GM19467 (cell line): ENCODE measurements around the gene TMEM51.

Source experiments
- ATAC-seq: cut with Tn5 transposase; IDR thresholded peaks from one replicate; pipeline ENCODE4 v1.9.1; 2021; ENCODE audit warnings: mild to moderate bottlenecking, moderate library complexity; ENCODE audit not compliant: unreplicated experiment

Gene TMEM51

DNA sequence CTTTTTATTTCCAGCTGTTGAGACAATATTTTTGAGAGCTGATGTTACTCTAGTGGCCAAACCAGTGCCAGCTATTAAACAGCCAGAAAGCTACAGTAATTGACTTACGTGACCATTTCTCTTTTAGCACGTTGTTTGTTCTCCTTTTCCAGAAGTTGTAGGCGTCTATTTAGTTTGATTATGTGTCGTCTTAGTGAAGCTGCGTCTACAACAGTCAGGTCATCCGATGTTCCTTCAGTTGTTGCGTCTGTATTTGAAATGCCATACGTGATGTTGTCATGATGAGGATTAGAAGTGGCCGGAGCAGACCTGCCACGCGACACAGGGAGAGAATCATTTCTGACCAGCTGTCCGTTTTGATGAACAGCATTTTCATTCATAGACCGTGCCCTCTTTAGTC lies 38.2 kb downstream of the TMEM51 start:
- ATAC-seq, result no peak

GRCh38 chr1:15192916-15193550 lies 39.5 kb downstream of the TMEM51 start:
- no peak for ATAC-seq

DNA sequence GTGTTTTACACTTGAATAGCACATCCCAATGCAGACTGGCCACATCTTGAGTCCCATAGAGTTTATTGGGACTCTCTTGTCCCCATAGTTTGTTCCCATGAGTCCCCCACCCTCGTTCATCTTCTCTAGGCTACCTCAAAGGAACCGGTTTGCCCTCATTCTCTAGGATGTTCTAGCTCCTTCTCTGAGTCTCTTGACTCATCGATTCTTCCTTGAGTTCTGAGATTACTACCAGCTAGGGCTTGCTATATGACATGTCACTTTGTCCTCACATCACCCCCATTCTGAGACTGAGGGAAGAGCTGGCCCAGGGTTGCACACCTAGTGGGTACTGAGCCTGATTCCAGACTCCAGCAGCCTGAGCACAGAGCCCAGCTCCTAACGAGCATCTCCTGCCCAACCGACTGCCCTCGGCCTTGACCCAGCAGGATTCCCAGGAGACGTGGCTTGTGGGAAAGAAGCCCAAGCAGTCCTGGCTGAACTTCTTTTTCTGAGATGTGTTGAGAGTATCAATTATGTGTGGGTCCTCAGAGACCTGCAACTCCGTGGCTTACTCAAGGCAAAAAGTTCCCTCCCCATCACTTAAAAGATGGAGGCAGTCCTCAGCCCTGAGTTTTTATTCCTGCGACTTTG lies 42.0 kb downstream of the TMEM51 start:
- no peak for ATAC-seq

DNA sequence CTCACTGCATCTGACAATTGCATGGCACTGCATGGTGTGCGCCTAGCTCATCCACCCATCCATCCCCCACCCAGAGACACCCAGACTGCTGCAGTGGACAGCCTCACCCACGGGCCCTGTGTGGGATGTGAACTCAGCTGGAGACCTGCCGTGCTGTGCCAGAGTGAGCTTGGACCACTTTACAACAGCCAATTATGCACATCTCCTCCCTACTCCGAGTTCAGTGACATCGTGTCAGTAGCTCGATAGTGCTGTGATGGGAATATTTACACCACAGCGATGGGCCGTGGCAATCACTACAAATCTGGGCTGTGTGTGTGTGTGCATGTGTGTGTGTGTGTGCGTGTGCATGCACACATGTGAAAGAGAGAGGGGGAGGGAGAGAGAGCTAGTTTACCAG lies 42.5 kb downstream of the TMEM51 start:
- ATAC-seq, result no peak

DNA sequence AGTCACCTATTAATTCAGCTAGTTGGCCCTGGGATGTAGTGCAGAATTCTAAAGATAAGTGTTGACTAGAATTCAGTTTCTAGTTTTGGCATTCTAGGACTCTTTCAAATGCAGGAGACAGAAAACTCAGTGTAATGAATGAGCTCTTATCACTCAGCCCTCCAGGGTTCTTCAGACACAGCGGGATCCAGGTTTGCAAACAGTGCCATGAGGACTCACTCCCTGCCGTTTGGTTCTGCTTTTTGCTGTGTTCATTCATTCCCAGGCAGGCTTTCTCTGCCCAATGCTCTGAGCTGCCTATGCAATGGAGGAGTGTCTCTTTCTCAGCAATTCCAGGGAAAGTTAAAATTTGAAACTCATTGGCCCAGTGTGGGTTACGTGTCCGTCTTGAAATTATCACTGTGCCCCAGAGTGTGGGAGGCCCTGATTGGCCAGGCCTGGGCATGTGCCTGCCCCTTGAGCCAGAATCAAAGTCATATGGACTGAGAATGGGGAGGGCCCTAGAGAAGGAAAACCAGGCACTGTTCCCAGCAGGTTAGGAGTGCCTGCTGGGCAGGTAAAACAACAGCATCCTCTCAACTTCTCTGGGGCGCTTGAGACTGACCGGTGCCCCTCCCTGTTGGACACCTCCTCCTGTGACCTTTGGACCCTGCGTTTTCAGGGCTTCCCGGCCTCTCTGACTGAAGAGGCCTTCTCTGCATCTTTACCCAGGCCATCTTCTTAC lies 43.4 kb downstream of the TMEM51 start:
- no peak for ATAC-seq

DNA sequence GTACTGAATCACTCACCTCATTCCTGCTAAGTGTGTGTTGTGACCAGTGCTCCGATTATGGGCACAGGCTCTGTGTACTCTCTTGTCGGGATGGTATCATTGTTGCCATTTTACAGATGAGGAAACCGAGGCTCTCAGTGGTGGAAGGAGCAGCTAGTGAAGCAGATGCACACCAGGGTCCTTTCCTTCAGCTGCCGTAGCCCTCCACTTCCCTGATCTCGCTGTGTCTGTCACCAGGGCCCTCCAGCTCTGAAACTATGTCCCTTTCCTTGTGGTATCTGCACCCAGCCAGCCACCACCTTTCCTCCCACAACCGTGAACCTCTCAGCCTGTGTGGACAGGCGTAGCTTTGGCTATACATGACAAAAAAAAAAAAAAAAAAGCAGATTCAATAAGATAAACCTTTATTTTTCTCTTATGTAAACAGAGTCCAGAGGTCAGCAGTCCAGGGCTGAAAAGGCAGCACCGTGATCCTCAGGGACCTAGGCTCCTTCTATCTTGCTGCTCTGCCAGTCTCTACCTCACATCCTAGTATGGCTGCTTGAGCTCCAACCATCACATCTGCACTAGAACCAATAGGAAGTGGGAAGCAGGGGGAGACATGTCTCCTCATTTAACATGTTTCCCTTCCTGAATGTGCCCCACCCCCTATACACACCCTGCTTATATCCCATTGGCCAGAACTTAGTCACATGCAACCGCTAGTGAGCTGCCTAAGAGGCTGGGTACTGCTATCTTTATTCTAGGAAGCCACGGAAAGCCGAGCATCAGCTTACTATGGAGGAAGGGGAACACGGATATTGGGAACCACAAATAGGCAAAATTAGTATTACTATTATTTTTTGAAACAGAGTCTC lies 44.3 kb downstream of the TMEM51 start:
- ATAC-seq, result no peak

- no peak for ATAC-seq
Observed at GRCh38 chr1:15198684-15199083, 45.1 kb downstream of the TMEM51 start.

GRCh38 chr1:15201221-15201620 lies 47.7 kb downstream of the TMEM51 start:
- ATAC-seq, result no peak

GRCh38 chr1:15201849-15202551 lies 48.5 kb downstream of the TMEM51 start:
- no peak for ATAC-seq

DNA sequence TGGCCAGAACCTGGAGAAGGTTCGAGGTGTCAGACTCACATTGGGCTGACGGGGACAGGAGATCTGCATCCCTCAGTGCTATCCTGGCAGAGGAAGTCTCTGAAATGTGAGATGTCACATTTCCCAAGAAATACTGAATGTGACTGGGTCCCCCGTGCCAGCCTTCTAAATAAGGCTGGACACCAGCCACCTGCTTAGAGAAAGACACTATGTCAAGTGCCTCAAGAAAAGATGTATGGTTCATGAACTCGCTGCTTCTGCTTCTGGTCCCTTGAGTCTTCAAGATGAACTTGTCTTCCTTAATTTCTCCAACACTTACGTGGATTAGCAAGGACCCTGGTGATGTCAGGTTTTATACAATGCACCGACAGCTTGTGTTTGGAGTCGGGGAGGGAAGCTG lies 51.4 kb downstream of the TMEM51 start:
- ATAC-seq, result no peak

GRCh38 chr1:15205586-15206346 lies 52.2 kb downstream of the TMEM51 start:
- ATAC-seq, result no peak

DNA sequence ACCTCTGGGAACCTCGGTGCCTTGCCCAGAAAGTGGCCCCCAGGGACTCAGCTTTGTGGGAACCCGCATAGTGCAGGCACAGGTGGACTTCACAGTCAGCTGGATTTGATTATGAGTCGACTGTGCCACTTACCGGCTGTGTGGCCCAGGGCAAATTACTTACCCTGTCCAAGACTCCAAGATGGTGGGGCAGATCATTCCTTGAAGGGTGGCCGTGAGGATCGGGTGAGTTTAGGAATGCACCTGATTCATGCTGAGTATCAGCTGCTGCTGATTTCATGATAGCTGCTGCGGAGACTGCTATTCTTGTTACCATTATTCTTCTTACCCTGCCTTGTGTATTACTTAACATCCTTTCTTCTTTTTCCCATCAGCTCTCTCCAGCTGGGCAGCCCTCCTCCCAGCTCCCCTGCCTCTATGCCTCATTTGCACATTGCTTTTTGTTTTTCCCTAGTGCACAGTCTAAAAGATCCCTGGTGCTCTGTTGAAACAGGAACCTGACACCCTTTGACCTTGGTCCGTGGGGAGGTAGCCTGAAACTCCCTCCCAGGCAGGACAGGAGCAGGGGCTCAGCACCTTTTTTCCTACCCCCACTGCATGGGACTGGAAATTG lies 53.0 kb downstream of the TMEM51 start:
- ATAC-seq, result no peak

DNA sequence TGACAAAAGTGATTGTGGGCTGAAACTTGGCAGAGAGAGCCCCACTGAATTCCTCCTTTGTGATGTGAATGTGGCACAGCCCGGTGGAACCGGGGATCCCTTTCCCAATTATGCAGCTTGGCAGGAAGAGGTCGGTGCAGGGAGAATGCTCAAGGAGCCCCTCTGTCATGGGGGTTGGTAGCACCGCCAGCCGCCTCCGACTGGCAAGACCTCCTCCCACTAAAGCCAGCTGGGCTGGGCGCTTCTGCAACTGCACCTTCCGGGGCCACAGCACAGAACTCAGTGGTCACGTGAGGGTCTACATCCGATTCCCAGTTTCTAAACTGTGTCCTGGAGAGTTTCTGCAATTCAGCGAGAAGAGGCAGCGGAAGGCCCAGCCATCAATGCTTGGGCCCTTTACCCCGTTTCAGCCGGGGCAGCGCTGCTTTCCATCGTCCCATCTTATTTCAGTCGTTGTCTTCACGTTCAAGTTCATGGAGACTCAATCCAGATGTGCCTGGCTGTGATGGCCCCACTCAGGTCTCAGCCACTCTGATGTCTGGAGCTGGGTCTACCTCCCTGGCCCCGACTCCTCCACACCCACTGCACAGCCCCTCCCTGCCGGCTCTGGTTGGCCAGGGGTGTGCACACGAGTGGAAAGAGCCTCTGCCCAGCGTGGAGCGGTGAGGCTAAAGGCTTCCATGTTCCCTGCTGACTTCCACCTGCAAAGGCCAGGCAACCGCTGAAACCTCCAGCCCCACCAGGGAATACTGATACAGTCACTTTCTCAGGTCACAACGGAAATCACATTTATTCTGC lies 53.7 kb downstream of the TMEM51 start:
- no peak for ATAC-seq

DNA sequence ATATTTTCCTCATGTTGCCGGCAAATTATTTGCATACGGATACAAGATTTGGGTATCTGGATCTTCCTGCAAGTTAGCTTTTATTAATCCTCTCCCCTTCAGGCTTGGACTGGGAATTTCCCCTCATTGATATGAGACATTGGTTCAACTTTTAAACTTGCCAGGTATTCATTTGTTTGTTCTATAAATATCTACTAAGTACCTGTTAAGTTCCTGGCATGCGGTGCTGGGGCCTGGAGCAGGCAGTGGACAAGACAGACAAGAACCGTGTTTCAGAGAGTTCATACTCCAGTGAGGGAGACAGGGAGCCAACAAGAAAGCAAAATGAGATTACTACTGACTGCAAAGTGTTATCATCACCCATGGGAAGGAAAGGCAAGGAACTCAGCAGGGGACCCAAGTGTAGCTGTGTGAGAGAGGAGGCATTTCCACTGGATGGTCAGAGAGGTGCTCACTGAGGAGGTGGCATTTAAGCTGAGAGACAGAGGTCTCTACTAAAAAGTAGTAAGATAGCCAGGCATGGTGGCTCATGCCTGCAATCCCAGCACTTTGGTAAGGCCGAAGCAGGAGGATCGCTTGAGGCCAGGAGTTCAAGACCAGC lies 54.4 kb downstream of the TMEM51 start:
- no peak for ATAC-seq

GRCh38 chr1:15210651-15211375 lies 57.3 kb downstream of the TMEM51 start:
- ATAC-seq, result no peak

GRCh38 chr1:15211424-15211823 lies 57.9 kb downstream of the TMEM51 start:
- no peak for ATAC-seq

- ATAC-seq, result no peak
Observed at GRCh38 chr1:15212216-15212953, 58.8 kb downstream of the TMEM51 start.
